GM18498 (cell line): Measurements from ENCODE around the gene FAR2.
"Not testable (repeated sequence)": the region's sequence is repeated elsewhere in the genome, so short reads cannot be mapped to it uniquely, and the experiment has no call there.

Experiments
- ATAC-seq: cut with Tn5 transposase; IDR thresholded peaks from one replicate; pipeline ENCODE4 v1.9.1; 2021; ENCODE audit warnings: mild to moderate bottlenecking, moderate library complexity; ENCODE audit not compliant: unreplicated experiment

The FAR2 gene

DNA sequence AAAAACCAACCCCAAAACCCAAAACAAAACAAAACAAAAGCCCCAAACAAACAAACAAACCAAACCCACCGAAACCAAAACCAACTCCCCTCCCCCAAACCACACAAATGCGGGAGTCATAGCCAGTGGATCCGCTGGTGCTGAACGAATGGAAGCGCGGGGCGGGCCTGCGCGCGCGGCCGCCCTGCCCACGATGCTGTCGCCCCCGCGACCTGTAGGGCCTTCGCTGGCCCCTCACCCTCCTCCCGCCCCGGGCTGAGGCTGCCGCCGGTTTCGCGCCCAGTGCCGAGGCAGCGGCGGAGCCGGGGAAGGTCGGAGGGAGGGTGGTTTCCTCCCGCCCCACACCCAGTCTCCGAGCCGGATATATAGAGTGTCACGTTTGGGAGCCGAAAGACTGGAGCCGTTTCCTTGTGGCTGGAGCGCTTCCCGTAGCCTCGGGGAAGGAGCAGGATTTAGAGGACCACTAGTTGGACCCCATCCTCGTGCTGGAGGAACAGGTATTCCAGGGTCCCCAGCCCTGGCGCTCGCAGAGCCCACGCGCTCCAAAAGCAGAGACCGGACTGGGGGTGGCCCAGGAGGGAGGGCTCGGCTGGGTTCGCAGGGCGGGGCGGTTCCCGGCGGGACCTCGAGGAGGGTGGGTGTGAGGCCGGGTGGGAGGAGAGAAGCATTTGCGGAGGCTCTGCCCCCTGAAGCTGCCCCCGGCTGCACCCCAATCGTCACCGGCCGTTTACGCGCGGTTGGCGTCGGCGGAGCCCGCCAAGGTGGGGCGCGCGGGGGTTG, at the start of gene FAR2:
Gene FAR2, plus strand, starts transcription at position 368 of the 780 bp plus-strand sequence. CDS start 121,172 bp downstream, outside the sequence.
- peak; percentile 52 for ATAC-seq

DNA sequence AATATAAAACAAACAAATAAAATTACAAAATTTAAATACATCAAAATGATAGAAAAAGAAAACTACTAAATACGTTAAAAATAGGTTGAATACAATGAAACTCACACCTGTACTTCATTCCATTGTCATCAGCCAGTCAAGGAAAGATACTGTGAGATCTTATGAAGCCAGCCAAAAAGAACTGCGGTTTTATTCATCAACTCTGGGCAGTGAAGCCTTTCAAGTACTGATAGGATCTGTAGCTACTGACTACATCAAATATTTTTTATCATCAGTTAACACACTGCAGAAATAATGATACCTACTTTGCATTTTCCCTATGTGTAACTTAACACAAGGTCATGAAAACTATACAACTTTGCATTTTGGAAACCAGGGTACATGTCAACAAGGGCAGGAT, 46.3 kb upstream of the FAR2 start:
- ATAC-seq = no peak

DNA sequence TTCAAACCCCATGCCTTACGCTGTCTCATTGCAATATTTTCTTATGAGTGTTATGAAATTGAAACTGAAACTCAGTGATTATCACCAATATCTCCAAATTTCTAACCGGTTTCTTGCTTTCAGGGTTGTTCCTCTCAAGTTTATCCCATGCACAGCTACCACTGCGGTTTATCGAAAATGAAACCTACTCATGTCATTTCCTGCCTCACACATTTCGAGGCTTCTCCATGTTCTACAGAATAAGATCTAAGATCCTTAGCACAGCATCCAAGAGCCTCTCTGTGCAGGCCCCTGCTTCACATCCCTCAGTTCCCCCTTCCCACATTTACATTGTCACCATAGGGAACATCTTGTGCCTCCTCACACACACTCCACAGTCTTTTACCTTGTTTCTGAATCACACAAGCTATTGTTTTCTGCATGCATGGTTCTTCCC, 45.5 kb upstream of the FAR2 start:
- peak; percentile 98 for ATAC-seq

DNA sequence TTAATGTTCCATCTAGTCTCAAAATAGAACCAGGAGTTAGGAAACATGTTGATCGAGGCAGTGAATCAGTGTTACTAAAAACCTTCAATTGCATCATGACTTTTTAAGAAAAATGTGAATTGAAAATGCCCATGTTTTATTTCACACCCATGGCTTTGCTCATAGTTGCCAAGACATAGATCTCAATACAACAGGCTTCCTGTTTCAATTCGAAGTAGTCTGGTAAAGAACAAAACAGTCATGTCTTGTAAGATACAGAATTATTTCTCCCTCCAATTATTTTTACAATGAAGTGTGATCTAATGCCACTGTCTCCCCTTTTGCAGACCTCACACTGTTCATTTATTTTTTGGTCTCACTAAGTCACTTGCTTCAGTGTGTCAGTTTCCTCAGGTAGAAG, 44.6 kb upstream of the FAR2 start:
- ATAC-seq = no peak

- ATAC-seq = peak; percentile 63
These were observed 38.3 kb upstream of the FAR2 start for GRCh38 chr12:29110506-29111442.

DNA sequence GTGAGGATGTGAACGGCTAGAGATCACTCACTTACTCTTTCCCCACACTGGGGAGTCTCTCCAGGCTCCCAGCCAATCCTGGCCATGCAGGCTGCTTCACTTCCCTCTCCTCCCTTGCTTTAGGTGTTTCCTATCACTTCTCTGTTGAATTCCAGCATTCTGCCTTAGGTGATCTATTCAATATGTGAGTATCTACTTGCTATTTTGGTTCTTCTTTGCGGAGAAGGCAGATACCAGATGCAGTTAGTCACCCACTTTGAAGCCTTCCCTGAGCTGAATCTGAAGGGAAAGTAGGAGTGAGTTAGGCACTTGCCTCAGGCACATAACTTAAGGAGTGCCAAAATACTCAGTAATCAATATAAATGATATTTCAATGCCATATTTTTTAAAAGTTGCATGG, 36.0 kb upstream of the FAR2 start:
- no peak for ATAC-seq

DNA sequence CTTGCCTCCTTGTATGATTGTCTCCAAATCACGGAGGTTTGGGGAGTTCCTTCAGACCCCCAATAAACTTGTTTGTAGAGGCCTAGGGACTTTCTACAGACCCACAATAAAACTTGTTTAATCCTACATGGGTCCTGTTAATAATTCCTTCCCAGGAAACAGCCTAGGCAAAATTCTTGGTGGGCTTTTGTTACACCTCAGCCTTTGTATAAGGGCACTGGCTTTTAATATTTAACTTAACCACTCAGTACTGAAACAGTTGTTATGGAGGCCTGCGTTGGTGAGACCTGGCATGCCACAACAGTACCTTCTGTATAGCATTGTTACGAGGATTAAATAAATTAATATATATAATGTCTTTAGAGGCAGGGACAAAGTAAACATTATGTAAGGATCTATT, 32.7 kb upstream of the FAR2 start:
- no peak for ATAC-seq

GRCh38 chr12:29131539-29131938, 17.5 kb upstream of the FAR2 start:
- no peak for ATAC-seq

DNA sequence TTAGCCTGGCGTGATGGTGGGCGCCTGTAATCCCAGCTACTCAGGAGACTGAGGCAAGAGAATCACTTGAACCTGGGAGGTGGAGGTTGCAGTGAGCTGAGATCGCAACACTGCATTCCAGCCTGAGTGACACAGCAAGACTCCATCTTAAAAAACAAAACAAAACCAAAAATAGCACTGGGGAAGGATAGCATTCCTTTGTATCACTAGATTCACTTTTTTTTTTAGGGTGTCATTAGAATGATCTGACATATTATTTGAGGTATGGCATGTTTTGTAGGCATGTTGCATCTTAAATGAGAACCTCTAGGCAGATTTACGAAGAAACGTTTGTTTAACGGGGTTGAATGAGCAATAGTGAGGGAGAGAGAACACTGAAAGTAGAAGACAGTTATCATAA, 16.8 kb upstream of the FAR2 start:
- ATAC-seq = no peak

- no peak for ATAC-seq
These were observed 15.9 kb upstream of the FAR2 start for GRCh38 chr12:29133181-29133580.

DNA sequence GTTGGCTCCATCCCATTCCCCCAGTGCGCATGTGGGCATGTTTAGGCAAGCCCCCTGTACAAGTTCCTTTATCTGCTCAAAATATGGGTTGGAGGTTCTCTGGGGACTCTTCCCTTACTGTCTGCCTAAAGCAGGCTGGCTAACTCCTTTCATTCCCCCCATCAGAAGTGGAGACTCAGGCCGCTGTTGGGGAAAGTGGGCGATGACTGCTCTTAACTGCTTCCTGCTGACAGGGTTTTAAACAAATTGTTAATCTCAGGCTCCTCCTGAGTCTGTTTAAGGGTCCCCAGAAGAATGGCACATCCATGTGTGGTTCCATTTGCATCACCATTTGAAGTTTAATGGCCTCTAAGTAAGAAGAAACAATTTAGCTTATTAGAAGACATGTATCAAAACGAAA, 15.4 kb upstream of the FAR2 start:
- ATAC-seq = no peak

DNA sequence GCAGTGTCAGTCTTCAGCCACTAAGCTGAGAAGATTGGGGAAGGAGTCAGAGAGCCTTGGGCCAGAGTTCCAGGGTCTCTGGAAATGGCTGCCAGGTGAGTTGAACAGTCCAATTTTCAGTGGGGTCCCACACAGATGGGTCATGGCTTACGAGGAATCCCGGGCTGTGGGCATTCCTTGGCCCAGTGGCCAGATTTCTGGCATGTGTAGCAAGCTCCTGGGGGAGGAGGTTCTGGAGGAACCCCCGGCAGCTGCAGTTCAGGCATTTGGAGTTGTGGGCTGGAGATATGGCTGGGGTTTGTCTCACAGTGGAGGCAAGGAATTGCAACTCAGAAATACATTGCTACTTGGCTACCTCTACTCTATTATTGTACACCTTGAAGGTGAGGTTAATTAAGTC, 10.8 kb upstream of the FAR2 start:
- not testable (repeated sequence) for ATAC-seq

DNA sequence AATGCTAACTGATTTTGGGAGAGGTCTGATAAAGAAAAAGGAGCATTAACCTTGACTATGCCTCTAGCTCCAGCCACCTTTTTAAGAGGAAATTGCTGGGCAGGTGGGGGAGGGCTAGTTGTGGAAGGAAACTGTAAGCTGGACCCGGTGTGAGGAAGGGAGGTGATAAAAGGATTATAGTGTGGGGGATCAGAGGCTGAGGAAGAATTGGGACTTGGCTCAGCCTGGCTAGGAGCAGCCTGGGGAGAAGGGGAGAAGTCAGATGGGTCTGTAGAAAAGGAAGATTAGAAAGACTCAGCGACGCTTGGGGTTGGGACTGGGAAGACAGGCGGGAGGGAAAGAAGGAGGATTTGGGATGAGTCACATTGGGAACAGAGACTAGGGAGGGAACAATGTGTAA, 10.2 kb upstream of the FAR2 start:
- not testable (repeated sequence) for ATAC-seq

DNA sequence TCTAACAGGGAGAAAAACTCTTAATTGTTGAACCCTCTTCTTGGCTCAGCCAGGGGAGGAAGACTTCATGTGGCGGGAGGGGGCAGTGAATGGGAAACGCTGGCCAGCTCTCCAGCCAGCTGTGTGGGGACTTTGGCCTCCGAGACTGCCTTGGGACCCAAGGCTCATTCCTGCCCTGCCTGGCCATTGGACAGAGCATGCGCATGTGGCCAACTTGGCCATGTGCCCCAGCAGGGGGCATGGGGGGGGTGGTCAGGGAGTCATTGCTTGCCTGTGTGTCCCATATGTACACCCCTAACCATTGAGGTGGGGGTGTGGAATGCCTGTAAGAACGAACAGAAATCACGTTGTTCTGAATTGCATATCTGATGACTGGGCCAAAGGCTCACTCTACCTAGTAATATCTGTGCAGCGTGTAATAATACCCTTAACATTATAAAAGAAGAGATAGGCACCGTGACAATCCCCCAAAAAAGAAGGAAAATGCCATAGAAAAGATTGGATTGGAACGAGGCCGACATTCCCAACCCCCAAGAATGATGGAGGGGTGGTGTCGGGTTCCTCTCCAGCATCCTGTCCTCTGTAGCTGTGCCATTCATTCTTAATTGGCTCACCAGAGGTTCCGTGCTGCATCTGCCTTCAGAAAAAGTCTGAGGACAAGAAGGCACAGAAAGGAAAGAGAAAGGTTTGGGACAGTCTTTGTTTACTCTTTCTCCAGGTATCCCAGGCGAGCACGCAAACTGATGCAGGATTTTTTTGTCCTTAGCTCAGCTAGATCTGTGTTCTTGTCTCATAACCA, 3.5 kb upstream of the FAR2 start:
- ATAC-seq = no peak

- ATAC-seq = no peak
These were observed 2.9 kb upstream of the FAR2 start for GRCh38 chr12:29146196-29146595.

DNA sequence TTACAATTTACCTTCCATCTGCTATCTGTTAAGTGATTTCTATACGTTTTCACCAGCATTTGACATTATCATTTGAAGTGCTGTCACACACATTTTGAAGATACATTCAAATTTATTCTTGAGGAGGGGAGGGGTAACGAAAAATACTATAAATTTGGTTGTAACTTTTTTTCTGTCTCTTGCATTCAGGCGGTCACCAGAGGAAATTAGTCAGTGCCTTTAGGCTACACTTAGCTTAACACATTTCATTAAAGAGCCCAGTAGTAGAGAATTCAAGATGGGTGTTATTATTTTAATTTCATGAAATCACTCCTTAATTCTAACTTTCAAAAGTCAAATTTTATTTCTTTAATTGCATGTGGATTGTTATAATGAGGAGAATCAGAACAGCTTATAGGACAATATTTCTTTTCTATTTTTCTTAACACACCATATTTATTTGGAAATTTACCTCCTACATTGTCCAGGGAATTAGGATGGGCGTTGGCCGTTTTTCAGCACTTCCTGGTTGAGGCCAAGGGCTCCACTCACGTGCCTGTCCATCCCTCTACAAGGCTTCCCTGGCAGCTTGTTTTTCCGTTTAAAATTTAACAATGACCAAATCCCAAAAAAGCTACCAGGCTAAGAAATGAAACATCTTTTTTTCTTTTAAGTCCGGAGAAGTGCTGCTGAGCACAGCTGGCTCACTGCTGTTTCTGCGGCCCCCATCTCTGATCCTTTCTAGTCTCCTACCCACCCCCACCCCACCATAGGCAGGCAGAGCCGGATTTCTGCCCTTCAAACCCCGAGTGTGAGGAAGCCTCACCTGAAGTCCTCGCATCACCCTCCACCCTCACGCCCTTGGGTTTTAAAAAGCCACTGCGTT, 1.1 kb upstream of the FAR2 start:
- no peak for ATAC-seq

- ATAC-seq = no peak
These were observed 525 bp upstream of the FAR2 start for GRCh38 chr12:29148596-29148910.

DNA sequence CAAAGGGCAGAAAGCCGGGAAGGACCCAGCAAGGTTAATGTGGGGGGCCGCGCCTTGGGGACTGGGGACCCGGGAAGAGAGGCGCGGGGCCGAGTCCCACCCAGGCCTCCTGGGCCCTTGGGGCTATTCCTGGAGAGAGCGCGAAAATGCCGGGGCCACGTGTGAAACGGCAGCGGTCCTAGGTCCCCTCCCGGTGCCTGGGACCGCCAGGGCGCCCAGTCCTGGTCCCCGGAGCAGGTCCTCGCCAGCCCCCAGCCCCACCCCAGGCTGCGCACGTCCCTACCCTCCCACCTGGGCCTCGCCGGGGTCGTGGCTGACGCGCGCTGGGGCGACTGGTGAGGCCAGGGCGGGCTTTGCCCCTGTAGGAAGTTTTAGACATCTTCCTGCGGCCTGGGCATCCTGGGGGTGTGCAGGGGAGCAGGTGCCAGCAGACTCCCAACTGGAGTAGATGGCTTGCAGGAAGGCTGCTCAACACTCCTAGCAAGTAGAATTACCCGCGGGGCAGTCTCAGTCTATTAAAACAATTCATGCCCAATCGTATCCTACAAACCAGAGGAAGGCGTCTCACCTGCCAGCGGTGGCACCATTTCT, 708 bp downstream of the FAR2 start:
- peak; percentile 3 for ATAC-seq

DNA sequence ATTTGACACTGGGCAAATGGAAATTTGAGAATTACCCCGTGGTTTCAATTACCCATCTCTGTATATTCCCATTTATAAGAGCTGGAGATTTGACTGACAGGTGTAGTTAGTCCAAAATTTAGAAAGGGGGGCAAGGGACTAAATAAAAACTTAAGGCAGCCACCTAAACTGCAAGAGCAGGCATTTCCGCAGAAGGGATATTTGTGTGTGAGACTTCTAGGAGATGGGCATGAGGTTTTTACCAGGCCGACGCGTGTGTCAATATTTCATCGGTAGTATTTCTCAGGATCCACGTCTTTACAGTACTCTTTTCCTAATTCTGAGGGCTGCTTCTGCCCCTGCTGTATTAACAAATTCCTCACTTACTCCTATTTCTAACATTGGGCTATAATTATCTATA, 1.4 kb downstream of the FAR2 start:
- no peak for ATAC-seq
